Bone marrow (tissue), 2 donors: ENCODE data around the gene URB1.

Source experiments
- DNase-seq, 2 donors: peaks; one replicate each; lab custom pipeline; 2025; lab: John Stamatoyannopoulos, UW

URB1 gene

DNA sequence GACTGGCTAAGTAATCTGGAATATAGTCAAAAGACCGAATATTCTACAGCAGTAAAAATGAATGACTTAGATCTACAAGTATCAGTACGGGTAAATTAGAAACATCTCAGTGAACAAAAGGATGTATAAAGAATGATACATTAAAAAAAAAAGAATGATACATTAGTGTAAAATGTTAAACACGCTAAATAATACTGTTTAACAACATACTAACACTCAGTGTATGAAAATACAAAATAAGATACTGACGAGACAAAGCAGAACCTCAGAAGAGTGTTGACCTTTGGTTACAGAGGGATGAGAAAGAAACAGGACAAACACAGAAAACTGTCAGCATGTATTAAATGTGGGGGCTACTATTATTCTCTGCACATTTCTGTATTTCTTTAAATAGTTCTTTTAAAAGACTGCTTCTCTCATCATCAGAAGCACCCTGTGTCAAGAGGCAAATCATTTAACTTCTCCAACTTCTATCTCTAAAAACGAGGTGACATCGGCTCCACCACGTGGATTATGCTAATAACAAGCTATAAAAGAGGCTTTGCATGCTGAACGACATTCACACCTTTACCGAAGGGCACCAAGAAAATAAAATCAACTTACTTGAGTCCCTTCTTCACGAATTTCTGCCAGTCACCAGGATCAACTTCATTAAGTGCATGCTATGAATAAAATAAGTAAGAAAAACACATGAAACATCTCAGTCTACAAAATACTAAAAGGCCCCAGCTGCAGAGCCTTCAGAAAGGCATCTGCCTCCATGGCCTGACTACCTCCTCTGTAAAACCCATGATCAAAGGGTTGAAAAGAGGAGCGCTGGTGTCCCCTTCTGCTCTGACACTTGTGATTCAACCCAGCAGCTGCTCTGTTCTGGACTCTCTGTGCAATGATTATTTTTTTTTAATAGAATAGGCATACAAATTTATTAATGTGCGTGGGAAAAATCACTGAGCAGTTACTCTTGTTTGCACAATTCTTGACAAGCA is 51.7 kb downstream of the URB1 start:
- no peak for DNase-seq

DNA sequence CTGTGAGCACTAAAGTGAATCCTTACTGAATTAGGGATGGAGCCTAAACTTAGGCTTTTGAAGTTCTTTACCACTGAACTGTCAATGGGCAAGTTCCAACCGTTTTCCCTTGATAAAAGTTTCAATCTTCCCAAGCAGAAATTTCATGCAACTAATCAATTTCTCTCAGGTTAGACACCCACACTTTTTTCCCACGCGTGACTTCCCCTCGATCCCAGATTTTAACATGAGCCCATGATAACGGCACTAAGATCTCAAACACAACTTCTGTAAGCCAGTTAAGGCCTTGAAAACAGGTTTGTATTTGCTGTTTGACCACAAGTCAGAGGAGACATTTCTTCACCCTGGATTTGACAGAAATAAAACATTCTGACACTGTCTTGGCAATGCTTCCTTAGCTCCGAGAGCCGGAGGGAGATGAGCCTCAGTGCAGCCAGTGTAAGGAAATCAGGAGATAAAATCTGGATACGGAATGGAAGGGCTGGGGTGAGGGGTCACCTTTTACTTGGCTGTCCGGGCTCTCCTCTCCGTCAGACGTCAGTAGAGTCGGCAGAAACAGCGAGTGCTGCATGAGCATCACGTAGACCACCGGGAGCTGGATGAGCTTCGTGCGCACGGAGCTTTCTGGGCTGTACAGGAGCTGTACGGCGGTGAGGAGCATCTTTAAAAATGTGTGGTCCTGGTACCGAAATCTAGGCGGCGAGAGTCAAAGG is 54.4 kb downstream of the URB1 start:
- DNase-seq, result no peak

DNA sequence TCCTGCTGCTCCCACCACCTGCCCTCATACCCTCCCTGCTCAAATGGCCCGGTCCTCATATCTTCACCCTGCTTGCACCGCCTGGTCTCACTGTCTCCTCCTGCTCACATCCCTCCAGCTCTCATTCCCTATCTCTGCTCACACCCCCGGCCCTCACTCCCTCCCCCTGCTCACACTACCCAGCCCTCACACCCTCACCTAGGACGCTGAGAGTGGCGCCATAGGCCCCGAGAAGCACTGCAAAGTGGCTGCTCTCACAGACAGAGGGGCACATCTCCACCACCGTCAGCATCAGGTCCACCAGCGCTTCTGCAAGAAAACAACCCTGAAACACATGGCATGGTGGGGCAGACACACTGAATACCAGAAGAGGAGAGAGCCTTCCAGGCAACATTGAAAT is 55.6 kb downstream of the URB1 start:
- DNase-seq, result no peak

DNA sequence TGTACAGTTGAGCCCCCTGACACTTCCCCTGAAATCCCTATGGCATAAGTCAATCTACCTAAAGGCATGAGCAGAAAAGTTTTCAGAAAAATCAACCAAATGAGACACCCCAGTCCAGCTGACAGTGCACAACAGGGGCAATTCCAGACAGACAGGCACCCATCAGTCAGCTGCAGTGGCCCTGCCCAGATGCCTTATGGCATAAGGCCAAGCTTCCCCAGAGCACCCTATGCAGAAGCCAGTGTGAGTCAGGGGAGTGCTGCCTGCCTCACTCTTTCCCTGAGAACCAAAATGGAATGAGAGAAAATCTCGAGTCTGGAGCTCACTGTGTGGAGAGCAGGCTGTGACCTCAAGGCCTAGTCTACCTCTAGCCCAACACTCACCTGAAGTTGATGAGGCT is 56.1 kb downstream of the URB1 start:
- DNase-seq, result no peak

DNA sequence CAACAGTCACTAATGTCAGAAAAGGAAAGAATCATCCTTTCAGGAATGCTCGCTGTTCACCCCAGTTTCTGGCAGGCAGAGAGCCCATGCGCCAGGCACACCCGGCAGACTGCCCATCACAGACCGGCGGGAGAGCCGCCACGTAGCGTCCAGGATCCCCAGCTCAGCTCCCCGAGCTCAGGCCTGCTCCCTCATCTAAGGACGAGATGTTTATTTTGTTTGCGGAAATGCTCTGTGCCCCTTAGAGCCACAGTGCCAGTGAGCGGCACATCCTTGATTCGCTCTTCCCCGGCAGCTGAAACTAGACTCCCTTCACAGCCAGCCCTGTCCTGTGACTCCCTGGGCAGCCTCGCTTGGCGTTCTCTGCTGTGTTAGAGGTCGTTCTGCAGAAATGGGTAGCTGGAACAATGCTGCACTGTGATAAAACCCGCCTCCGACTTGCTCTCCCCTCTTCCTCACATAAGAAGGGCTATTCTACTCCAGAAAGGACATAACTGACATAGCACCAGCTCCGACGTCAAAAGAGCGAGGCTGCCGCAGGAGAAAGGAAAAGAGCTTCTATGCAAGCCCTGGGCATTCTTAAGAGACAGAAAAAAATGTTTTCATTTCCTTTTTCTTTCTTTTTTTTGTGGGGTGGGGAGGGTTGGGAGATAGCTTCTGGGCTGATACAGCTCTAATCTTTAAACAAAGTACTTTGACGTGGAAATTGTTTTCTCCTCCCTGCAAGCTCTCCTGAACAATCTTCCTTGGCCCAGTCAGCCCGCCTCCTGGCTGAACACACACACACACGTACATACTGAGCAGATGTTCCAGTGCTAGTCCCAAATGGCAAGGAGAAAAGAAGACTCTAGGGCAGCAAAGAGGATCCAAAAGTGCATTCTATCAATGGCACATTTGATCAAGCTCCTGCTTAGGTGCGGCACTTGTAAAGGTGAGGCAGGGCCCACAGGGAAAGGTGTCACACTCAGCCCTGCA is 56.9 kb downstream of the URB1 start:
- no peak for DNase-seq

DNA sequence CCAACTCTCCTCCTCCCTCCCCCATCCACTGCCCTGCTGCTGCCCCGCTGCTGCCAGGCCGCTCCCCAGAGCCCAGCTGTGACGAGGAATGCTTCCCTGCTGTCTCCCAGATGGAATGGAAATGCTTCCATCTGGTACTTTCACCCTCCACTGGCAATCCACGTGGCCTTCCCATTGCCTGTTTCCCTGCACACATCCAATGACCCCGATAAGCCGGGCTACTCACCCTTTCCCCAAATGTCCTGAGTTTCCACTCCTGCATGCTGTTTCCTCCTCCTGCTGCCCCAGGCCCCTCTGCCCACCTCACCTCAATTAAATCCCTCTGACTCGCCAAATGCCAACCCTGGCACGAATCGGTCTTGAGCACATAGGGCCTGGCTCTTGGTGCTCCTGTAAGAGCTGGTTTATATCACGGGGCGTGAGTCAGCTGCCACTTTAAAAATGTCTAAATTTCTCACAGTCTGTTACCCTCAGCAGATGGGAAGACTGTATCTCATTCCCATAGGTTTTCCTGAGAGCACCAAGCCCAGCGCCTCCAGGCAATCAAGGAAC is 57.8 kb downstream of the URB1 start:
- DNase-seq, result no peak

DNA sequence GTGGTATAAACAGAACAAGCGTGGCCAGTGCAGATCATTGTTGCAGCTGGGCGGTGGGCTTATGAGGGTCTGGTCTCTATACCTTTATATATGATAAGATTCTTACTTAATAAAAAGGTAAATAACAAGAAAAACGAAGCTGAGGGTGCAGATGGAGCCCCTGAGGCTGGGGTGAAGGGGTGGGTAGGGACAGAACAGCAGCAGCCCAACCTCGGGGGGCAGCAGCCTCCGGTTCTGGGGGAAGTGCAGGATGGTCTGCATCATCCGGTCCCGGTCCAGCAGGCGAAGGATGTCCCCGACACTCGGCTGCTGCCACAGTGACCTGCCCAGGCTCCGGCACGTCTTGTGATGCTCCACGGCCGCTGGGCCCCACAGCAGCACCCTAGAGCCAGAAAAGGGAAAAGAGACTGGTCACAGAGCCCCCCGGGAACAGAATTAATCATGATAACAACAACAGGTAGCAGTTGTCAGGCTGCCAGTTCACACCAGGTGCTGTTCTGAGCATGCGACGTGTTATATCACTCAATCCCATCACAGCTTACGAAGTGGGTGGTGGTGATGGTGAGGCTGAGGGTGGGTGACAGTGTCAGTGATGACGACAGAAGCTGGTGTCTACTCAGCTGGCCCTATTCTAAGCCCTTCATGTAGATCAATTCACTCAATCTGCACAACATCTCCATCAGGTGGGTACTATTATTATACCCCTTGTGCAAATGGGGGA is 58.7 kb downstream of the URB1 start:
- no peak for DNase-seq

DNA sequence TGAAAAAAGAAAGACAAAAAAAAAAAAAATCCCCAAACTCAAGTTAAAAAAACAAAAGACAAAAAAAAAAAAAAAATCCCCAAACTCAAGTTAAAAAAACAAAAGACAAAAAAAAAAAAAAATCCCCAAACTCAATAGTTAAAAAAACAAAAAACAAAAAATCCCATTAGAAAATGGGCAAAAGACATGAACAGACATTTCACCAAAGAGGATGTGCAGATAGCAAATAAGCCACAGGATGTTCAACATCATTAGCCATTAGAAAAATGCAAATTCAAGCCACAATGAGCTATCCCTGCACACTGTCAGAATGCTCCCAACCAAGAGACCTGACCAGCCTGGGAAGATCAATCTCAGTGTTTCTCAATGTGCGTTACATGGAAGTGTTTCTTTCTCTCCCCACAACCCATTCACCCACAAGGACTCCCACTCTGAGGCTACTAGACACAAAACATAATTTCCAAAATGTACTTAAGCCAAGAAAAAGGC is 60.3 kb downstream of the URB1 start:
- DNase-seq, result no peak

DNA sequence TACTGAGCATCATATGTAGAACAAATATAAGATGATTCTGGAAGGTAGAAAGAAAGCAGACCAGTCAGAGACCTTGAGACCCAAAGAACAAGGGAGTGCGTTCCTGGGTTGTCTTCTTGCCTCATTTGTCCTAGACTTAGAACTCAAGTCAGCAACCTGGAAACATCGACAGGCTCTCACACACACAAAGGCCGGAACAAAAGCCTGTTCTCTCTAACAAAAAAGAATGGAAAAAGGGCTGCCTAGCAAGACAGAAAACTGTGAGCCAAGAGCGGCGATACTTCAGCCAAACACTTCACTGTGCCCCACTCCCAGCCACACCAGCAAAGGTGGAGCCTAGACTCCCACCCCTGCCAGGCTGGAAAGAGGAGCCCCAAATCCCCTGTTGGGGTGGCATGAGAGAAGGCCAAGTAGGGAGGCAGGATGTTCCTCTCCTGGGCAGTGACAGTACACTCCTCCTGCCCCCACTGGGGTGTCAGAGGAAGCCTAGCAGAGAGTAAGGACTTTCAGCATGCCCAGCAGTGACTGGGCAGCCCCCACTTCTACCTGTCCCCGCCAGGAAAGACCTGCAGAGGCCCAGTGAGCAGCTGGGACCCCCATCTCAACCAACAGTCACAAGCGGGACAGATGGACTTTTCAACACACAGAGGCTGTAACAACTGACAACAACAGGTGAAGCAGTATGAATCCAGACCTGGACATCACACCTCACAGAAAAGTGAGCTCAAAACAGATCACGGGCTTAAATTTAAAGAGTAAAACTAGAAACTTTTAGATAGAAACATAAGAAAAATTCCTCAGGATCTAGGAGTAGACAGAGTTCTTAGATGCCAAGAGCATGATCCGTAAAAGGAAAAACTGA is 61.1 kb downstream of the URB1 start:
- DNase-seq, result no peak

DNA sequence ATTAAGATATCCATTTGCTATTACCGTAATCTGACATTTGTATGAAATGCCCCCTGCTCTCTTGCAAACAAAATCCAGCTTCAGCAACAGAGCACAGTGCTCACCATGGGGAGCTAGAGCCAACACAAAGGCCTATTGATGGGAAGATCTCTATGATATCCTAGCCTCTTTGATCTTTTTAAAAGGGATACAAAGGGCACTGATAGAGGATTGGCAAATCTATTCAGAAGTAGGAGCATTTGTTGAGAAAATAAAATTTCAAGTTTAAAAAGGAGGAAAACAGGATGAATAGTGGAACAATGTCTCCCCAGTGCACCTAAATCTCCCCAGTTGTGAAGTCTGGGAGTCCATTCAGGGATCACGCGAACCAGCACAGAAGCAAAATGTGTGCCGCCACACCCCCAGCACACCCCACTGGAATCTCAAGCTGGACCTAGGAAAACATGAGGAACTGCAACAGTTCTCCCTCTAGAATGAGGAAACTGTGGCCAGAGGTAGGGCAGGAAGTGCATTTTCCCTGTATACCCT is 62.0 kb downstream of the URB1 start:
- no peak for DNase-seq

DNA sequence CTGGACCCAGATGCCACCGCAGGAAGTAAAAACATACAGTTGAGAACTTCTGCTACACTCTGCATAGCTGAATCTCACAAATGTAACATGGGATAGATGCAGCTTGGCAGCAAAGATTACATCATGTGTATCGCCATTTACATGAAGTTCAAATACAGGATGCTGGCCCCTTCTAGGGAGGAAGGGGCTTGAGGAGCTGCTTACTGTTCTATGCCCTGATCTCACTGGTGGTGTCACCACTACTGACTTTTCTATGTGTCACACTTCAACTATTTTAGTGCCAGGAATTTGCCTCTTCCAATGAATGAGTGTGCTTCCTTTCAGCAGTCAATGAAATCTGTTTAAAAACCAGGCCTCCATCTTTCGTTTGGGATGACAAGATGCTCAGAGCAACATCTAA is 63.0 kb downstream of the URB1 start:
- DNase-seq, result no peak

DNA sequence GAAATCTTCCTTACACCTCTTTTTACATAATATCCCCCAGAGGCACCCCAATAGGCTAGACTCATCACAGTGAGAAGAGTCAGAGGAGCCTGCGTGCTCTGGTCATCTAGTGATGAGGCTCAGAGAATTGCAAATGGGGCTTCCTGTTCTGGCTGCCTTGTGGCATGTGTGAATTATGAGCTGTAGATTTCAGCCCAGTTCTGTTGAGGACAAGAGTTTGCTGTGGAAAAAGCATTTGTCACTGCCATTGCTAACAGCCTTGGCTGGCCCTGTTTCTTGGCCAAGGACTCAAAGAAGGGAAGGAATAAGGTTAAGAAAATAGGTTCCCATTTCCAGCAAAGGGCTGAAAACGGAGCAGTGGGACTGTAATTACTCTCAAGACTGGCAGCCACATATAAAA is 63.5 kb downstream of the URB1 start:
- no peak for DNase-seq

DNA sequence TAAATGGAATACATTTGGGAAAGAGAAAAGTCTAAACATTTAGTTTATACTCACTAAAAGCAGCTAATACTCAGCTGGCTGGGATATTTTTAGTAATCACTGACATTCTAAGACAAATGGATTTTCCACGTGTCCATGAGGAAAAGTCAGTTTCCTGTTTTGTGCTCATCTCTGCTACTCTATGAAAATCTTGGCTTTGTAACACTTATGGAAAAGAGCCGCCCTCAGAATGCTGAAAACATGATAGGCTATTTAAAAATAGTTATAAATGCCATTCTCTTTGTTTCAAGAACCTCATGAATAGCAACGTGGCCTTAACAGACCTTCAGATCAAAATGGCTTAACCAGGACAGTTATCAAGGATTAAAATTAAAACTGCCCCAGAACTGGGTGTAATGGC is 64.2 kb downstream of the URB1 start:
- DNase-seq, result no peak

DNA sequence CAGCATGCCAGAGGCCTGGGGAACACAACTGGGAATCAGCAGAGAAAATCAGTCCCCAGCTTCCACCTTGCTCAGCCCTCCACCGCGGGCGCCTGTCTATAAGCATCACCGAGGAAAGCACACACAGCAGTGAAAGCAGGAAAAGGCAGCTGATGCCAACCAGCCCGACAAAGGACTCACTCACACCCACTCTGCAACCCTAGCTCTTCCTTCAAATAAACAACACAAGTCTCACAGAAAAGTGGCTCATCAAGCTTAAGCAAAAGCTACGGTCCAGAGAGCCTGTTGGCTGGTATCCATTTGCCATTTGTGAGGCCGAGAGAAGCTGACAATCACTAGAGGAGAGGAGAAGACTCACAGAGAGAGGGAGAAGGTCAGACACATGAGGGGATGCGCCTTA is 67.1 kb downstream of the URB1 start:
- DNase-seq, result no peak

DNA sequence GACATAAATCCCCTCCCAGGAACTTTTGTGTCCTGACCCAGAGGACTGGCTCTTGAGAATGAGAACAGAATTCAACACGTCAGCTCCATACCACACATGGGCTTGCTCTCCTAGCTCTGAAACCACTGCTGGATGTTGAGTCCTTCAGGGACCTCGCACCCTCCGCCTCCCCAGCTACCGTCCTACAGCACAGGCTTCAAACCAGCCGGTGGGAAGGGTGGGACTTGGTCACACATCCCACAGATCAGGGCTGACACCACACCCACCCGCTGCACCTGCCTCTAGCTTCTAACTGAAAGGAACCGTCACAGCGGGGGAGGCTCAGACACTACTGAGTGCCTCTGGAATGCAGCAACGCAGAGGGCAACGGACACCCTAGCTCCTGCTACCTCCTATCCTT is 70.1 kb downstream of the URB1 start:
- DNase-seq, result no peak

DNA sequence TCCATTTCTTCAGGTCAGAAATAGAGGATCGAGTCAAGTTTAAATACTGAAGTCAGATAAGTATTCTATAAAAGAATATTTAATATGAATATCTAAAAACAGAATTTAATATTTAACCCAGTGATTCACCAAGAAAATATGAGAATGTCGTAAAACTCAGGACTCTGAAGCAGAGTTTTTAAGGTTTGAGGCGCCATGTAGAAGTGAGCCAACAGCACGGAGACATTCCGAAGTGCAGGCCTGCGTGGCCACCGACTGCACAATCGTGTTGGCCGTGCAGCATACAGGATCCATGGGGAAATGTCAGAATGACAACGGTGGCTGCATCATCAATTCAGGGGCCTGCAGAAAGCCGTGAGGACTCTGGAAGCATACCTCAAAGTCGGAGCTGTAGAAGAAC is 70.7 kb downstream of the URB1 start:
- DNase-seq, result no peak

DNA sequence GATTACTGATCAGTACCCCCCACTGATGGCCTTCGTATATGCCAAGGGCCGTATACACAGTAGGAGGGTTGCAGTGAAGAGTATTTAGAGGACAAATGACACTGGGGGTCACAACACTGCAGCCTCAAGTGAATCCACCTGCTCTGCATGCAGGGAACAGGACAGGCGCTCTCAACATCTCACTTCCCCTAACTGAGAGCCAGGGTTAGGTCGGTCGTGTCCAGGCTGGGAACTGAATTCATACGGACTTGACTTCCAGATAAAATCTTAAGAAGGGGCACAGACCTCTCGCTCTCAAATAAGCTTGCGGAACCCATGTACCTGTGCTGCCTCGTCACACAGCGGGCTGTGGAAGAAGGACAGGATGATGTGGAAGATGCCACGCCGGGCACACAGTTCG is 71.3 kb downstream of the URB1 start:
- DNase-seq, result no peak

DNA sequence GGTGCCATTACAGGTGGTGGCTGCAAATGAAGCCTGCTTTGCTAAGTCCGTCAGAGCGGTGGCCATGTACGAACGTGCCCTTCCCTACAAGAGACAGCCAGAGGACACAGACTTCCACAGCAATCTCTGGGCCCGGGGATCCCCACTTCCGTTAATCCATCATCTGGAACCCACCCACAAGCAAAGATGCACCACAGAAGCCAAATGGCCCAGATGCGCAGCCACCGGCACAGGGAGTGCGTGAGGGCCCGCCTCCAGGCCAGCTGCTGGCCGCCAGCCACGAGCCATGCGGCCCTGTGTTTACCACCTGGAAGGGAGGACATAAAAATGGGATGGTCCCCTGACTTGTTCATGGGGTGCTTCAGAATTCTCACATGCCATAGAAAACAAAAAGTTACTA is 72.1 kb downstream of the URB1 start:
- DNase-seq, result no peak

DNA sequence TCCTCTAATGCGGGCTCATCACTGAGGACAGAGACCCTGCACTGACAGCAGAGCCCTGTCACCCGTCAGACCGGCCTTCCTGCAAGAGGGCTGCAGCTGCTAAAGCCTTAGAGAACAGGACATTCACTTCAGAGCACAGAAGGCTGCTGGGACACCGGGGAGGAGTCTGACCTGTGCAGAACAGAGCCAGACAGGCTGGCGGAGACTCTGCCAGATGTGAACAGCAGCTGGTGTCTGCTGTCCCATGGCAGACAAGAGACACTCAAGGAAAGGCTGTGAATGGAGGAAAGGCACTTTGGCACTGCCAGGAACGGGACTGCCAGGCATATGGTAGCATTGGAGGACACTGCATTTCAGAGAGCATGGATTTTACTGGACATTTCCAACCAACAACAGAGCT is 72.8 kb downstream of the URB1 start:
- no peak for DNase-seq

DNA sequence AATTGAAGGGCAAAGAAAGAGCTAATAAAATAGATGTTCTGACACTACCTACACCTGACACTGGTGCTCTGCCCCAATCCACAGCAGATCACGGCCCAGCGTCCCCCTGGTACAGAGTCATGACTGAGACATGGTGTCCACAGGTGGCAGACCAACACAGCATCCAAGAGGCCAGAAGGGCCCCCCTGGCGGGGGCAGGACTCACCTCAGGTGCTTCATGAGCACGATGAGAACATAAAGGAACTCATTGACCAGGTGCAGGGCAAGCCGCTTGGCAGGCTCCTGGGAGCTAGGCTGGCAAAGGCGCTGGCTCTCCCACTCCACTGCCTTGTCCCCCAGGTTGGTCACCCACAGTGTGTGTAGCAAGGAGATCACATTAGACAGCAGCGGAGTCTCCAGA is 73.8 kb downstream of the URB1 start:
- DNase-seq, result no peak
